HuH-7.5 (cell line): ENCODE data around the gene M1AP.
A peak's percentile ranks its signal among the peaks of the same experiment; 100 is the strongest.
"Not testable (repeated sequence)": the region's sequence is repeated elsewhere in the genome, so short reads cannot be mapped to it uniquely, and the experiment has no call there.

Experiments used
- DNase-seq: peaks from one replicate; pipeline ENCODE4 v3.0.0; 2011; ENCODE audit warnings: low spot score

The M1AP gene

GRCh38 chr2:74653985-74654882 is 6.1 kb upstream of the M1AP start, which contains the start of gene SEMA4F:
Gene SEMA4F (plus strand): TSS chr2:74654247. CDS start chr2:74654377, 130 bp downstream.
- peak; percentile 92 for DNase-seq

GRCh38 chr2:74653589-74653984 is 5.5 kb upstream of the M1AP start:
- DNase-seq = no peak

GRCh38 chr2:74646834-74647482 is 1.2 kb downstream of the M1AP start:
- no peak for DNase-seq

GRCh38 chr2:74646201-74646600 is 1.9 kb downstream of the M1AP start:
- no peak for DNase-seq

GRCh38 chr2:74645344-74645743 is 2.8 kb downstream of the M1AP start:
- no peak for DNase-seq

DNA sequence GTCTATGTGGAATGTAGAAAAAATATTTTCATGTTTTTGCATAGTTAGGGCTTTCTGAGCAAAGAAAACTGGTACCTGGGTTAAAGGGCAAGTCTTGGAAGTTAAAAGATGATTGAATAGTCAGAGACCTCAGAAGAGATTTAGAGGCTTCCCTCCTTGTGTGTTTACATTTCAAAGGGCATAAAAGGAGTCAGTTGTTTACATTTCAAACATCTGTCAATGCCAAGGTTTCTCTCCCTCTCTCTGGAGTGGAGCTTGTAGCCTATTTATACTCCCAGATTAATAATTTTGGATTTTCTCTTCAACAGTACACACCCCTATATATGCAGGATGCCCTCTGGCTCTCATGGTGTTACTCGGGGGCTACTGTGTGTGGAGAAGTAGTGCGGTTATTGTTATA is 8.6 kb downstream of the M1AP start:
- DNase-seq = no peak

GRCh38 chr2:74632939-74633312 is 15.2 kb downstream of the M1AP start:
- no peak for DNase-seq

DNA sequence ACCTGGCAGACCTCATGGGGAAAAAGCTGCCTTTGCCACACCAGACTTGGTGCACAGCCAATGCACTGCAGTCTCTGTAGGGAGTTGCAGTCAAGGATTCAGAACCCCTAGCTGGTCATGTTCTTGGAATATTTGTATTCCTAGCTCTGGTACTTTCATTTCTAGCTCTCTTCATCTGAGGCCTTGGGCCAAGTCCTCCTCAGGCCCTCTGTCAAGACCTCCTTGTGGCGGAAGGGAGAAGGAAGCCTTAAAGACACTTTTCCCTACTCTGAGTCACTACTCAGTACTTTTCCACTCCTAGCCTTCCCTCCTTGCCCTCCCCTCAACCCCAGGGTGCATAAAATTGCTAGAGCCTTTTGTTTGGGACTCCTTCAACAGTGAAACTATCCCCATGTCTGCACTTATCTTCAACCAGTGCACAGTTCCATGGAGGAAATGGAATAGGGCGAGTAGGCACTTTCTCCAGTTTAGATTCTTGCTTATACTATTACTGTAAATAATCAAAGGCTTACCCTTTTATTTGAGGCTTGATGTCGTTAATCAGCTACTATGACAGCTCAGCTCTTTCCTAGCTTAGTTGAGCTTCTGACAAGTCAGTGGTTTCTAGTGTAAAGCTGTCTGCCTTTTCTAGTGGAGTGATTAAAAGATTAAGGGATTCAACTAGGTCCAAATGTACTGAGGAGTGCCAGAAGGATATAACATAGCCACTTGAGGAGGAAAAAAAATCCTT is 15.8 kb downstream of the M1AP start:
- no peak for DNase-seq

DNA sequence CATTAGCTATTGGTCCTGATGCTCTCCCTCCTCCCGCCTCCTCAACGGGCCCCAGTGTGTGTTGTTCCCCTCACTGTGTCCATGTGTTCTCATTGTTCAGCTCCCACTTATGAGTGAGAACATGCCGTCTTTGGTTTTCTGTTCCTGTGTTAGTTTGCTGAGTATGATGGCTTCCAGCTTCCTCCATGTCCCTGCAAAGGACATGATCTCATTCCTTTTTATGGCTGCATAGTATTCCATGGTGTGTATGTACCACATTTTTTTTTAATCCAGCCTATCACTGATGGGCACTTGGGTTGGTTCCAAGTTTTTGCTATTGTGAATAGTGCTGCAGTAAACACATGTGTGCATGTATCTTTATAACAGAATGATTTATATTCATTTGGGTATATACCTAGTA is 17.7 kb downstream of the M1AP start:
- not testable (repeated sequence) for DNase-seq

DNA sequence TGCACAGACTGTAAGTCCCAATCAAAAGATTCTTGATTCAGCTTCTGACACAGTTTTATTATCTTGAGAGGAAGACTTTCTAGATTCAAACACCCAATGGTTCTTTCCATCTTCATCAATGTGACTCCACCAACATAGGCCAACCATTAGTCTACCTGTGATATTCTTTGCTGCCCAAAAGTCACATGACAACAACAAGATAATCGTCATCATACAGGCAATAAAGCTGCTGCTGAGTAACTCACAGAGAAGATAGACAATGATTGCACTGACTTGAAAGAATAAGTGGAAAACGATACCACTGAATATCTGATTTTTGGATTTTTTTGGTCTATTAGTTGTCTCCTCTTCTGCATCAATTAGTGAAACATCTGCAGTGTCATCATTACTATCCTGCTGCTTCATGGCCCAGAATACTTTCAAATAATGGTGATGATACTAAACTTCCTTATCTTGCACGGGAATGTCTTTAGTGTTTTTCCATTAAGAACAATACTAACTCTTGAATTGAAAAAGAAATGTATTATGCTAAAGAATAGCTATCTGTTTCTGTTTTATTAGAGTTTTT is 19.5 kb downstream of the M1AP start:
- no peak for DNase-seq

- DNase-seq = no peak
These were observed 22.3 kb downstream of the M1AP start for GRCh38 chr2:74625658-74626425.

DNA sequence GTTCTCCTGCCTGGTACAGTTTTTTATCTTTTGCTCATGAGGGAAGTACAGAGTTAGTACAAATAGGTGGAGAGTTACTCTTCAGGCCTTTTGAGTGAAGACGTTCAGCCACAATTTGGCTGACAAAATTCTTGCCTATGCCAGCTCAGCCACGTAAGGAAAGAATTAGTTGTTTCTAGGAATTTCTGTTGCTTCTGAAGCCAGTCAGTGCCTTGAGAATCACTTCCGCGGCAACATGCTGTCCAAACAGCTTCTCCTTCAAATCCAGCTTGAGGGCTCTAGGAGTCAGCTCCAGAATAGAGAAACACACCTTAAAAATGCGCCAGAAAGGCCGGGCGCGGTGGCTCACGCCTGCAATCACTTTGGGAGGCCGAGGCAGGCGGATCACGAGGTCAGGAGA is 27.5 kb downstream of the M1AP start:
- DNase-seq = no peak

DNA sequence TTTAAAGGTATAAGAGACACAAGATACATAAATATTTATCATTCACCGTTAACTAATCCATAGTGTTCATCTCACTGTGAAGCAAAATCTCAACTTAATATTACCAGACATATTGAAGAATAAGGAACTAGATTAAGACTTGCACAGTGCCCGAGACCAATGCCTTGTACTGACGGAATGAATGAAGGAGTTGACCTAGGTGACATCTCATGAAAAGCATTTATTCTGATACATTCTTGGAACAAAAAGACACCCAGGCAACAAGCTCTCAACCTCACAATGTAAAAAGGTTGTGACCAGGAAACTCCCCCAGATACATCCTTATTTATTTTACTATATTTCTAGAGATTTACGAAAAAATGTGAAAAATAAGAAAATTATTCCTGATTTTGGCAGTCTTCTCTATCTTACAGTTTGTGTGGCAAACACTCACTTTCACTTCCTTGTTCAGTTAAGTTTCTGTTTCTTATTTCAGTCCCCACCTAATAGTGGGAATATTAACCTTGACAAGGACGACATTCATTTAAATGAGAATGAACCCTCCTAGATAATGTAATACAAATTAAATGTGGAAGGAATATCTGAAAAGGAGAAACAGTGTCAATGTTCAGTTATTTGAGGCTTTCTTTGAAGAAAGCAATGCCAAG is 28.4 kb downstream of the M1AP start:
- DNase-seq = no peak

DNA sequence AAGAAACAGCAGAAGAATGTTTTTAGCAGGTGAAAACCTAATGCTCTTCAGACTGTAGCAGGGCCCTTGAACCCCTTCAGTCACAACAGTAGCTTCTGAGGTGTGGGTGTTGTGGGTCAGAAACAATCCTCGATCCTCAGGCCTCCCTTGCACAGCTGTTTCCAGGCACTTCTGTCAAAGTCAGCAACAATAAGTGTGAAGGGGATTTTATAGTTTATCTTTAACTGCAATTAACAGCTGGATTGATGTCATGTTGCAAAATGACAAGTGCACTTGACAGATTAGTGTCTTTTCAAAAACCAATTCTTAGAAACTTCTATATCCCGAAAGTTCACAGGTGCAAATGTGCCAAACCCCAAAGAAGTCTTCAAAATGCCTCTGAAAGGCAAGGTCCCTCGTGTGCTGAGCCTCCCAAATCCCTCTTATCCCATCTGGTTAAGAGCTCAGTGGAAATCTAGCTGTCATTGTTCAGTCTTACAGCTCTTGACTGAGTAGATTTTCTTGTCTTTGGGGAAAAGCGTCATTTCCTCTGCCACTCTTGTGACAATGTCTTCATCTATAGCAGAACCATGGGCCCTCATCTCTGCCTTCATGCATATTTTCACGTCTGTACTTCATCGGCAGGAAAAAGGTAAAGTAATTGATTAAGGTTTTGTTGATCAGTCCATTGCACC is 29.6 kb downstream of the M1AP start:
- no peak for DNase-seq

- no peak for DNase-seq
These were observed 31.0 kb downstream of the M1AP start for GRCh38 chr2:74617122-74617521.

DNA sequence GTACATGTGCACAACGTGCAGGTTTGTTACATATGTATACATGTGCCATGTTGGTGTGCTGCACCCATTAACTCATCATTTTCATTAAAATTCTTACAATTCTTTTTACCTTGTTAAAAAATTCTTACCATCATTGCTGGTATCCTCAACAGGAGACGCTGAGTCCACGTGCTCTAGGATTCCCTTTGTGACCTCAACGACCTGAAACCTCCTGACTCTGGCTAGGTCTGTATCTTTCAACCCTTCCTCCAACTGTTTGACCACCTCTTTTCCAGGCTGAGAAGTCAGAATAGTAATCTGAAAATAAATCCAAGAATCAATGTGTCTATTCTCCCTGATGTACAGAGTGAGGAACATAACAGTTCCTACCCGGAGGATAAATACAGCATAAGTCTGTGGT is 41.2 kb downstream of the M1AP start:
- DNase-seq = no peak

DNA sequence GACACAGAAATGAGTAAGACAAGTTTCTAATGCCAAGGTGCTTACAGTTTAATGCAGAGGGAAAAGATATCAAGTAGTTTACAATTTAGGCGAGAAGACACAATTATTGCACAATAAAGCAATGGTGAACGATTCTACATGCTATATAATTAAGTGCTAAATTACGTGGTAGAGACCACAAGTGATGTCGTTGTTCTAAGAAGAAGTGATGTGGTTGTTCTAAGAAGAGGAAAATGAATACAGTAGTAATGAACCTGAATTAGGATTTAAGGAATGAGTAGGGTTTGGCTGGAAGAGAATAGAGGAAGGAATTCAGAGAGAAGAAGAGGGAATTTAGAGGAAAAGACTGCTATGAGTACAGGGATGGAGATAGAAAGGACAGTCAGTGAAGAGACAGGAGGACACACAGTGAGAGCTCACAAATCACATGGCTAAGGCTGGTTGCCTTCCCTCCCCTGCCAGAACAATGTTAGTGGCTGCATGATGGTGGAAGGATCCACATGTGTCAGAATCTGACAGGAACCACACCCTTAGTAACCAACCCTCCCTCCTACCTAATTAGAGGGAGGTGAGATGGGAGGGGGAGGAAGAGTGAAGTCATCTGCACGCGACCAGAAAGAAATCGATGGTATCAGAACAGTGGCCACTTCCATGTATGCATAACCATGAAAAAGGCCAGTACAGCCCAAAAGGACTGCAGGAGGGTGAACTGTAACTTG is 44.7 kb downstream of the M1AP start:
- DNase-seq = no peak

GRCh38 chr2:74602586-74603281 is 45.4 kb downstream of the M1AP start:
- no peak for DNase-seq

GRCh38 chr2:74599676-74600075 is 48.5 kb downstream of the M1AP start:
- DNase-seq = no peak
